HG03175 (cell line): ENCODE measurements around the gene TANGO2.

Source experiments
- ATAC-seq: cut with Tn5 transposase; IDR thresholded peaks from one replicate; pipeline ENCODE4 v1.9.1; 2021; ENCODE audit warnings: mild to moderate bottlenecking, moderate library complexity; ENCODE audit not compliant: unreplicated experiment

TANGO2 gene

GRCh38 chr22:20024650-20025397 lies 3.9 kb downstream of the TANGO2 start:
- ATAC-seq: no peak

DNA sequence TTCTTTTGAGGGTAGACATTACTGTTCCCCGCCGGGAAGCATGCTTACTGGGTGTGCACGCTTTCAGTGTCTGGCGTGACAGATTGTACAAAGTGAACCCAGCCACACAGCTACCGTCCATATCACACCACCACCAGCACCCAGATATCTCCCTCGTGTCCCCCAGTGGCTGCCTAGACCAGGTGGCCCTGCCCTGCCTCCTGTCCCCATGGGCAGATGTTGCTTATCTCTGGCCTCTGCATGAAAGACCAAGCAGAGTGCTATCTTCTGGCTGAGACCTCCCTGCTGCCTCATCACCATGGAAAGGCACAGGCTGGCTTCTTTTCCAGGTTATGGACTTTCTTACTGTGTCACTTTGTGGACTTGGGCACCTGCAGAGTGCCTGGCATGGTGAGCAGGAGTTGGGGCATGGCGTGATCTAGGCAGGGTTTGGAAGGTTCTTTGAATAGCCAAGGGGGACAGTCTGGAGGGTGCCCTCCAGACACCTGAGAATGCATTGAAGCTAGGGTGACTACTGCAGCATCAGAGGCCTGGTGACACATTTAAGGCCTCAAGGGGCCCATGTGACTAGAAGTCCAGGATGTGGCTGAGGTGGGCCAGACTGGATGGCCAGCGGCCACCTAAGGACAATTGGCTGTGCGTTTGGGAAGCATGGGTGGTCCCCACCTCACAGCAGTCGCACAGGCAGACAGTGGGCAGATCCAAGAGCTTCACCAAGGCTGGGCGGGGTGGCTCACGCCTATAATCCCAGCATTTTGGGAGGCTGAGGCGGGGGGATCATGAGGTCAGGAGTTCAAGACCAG lies 4.7 kb downstream of the TANGO2 start:
- no peak for ATAC-seq

GRCh38 chr22:20026204-20026908 lies 5.4 kb downstream of the TANGO2 start:
- no peak for ATAC-seq

- no peak for ATAC-seq
These were observed 6.2 kb downstream of the TANGO2 start for GRCh38 chr22:20026996-20027601.

GRCh38 chr22:20027966-20028854 lies 7.3 kb downstream of the TANGO2 start:
- no peak for ATAC-seq

DNA sequence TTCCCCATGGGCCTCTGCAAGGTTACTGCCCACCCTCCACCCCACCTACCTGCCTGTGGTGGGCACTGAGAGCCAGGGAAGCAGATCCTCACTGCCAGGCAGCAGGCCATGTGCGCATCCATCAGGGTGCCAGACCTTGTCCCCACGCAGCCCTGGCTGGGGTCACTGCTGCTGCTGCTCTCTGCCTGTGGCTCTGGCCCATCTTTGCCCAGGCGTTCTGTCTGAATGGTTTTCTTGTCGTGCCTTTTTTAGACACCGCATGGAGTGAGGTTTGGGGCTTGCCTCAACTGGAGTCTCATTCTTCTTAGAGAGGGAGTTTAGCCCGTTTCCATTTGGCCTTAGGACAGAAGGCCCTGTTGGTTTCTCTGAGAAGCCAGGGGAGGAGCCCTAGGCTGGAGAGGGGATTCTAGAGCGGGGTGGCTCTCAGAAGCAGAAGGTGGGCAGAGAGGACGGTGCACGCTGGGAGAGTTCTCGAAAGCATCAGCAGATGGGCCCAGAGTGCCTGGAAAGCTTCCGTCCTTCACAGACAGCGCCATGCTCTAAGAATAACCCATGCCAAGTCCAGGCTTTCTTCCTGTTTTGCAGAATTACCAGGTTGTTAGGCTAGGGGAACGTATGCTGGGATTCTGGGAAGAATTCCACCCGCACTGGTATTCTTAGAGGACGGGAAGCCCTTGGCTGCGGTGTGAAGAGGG lies 8.1 kb downstream of the TANGO2 start:
- ATAC-seq: no peak

GRCh38 chr22:20029550-20030225 lies 8.8 kb downstream of the TANGO2 start:
- no peak for ATAC-seq

GRCh38 chr22:20031732-20032406 lies 11.0 kb downstream of the TANGO2 start:
- ATAC-seq: no peak

DNA sequence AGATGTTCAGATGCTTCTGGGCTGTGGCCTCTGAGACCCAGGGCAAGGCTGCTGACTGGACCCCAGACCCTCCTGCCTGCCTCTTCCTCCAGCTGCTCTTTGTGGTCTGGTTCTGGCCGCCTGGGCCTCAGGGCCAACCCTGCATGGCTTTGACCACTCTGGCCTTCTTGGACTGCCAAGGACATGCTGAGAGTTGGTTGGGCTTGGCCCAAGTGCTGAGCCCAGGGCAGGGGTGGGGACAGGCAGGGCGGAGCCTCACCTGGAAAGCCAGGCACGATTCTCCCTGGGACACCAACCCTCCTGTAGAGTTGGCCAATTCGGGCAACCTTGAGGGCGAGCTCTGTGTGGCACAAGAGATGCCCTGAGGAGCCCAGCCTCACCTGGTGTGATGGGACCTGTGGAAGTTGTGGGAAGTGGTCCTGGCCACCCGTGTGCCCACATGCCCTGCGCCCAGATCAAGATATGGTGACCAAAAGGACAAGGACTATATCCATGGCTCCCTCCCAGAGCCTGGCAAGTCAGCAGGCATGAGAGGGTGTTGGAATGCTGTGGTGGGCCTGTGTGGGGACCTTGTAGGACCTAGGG lies 11.6 kb downstream of the TANGO2 start:
- no peak for ATAC-seq

DNA sequence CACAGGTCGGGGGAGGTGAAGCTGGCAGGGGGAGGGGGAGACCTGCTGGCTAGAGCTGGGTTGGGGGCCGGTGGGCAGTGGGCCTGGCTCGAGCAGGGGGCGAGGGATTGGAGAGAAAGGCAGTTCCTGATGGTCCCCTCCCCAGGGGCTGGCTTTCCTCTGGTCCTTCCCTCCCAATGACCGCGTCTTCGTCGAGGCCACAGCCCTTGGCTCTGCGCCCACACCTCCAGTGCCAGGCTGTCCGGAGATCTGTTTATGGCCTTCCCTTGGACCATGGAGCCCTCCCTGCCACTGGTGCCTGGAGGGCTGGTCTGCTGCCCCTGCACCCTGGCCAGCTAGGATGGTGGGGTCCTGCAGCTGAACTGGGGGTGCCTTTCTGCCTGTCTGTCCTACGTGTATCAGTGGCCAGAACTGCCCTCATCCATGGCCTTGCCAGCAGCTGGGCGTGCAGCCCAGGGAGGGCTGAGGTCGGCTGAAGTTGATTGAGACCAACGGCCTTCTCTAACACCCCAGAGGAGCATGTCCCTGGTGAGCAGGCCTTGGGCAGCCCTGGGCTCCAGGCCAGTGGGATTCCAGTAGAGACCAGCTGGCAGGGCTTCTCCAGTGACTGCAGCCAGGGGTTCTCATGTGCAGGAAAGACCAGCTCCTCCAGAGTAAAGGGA lies 12.3 kb downstream of the TANGO2 start:
- ATAC-seq: no peak

- no peak for ATAC-seq
These were observed 13.2 kb downstream of the TANGO2 start for GRCh38 chr22:20034143-20034542.

DNA sequence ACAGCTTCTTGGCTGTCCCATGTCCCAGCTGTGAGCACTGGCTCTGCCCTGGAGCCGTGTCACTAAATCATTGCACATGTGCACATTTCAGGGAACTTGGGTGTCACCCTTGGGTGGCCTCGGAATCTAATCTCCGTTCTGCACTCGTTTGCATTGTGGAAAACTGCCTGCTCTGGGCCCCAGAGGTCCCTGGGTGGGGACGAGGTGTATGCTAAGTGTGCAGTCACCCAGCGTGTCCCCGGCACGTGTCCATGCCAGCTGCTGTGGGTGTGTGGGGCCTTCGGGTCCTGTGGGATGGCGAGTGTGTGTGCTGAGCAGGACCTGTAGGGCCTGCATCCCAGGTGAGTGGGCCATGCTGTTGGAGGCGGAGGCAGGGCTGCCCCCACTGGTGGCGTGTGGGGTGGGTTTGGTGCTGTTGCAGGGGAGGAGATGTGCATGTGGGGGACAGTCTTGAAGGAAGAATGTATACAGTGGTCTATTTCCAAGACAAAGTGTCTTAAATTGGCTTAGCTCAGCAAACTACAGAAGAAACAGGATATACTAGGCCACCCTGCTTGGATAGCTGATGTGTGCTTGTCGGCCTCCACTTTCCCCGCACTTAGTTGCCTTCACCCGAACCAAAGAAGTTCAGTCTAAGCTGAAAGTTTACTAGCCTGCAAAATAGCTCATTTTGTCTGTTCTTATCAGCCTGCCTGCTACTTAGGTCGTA lies 14.6 kb downstream of the TANGO2 start:
- ATAC-seq: no peak

DNA sequence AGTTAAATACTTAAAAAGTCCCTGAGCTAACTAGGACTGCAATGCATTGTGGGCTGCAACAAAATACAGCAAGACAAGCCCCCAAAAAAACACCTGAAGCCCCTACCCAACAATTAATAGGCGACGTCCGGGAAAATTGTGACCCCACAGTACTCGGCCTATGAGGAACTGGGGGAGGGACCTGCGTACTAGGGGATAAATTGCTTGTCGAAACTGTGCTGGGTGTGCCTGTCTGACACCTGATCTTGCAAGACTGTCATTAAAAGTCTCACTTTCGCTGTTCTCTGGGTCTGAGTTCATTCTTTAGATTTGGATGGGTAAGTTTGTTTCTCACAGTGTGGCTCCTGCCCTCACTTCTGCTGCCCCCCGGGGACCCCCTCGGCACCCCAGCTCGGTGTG lies 15.2 kb downstream of the TANGO2 start:
- no peak for ATAC-seq

GRCh38 chr22:20036535-20037392 lies 15.9 kb downstream of the TANGO2 start:
- no peak for ATAC-seq

- ATAC-seq: no peak
These were observed 16.5 kb downstream of the TANGO2 start for GRCh38 chr22:20037419-20037818.

DNA sequence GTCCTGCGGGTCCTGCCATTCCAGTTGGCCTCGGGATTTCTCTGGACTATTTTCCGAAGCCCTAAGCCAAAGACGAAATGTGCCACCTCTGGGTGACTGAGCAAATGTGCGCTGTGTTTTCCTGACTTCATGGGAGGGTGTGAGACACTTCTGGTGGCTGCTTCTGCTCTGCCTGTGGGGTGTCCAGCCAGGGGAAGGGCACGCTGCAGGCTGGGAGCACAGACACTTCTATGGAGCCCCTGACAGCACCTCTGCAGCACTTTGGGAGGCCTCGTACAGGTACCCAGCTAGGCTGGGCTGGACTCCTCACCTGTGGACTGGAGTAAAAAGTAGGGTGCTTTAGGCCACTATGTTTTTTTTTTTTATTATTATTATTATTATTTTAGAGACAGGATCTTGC lies 17.7 kb downstream of the TANGO2 start:
- no peak for ATAC-seq
